CD4-positive, alpha-beta T cell treated with Interleukin-17A for 1 hour (primary cell): ENCODE measurements around the gene SHC2.
"Not testable (repeated sequence)": the region's sequence is repeated elsewhere in the genome, so short reads cannot be mapped to it uniquely, and the experiment has no call there.

Source experiments
- DNase-seq: peaks from one replicate; pipeline ENCODE4 v3.0.0-alpha.2; 2020

The SHC2 gene

DNA sequence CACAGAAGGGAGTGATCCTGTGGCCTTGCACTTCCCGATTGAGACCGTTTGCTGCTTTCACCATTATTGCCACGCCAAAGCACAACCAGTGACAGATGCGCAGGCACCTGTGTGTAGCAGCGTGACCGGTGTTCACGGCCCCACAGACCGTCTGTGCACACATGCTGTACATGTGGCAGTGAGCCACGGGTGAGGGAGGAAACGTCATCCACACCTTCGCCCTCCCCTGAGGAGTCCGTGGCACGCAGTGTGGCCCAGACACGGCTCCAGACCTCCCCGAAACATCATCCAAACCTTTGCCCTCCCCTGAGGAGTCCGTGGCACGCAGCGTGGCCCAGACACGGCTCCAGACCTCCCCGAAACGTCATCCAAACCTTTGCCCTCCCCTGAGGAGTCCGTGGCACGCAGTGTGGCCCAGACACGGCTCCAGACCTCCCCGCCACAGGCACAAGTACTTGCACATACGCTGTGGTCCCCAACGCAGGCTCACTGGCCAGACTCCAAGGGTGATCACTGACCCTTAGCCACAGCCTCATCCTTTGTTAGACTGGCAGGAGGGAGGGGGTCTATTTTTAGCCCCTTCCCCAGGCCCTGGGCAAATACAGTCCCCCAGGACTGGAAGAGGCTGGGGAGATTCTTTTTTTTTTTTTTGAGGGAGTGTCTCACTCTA, 7.9 kb upstream of the SHC2 start:
- no peak for DNase-seq

DNA sequence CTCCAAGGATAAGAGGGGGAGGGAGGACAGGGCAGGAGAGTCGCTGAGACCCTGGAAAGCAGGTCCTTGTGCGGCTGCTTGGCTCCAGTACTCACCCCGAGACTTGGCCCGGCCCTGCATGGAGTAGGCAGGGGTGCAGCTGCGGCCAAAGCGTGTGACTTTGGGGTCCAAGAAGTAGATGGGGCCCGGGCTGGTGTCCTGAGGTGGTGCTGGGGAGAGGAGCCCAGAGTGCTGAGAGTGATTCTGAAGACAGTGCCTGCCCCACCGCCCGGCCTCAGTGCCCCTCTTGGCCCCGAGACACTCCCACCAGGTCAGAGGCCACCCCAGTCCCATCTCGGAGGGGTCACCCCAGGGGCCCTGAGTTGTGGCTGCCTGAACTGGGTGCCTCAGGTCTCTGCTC, 6.7 kb upstream of the SHC2 start:
- DNase-seq = no peak

DNA sequence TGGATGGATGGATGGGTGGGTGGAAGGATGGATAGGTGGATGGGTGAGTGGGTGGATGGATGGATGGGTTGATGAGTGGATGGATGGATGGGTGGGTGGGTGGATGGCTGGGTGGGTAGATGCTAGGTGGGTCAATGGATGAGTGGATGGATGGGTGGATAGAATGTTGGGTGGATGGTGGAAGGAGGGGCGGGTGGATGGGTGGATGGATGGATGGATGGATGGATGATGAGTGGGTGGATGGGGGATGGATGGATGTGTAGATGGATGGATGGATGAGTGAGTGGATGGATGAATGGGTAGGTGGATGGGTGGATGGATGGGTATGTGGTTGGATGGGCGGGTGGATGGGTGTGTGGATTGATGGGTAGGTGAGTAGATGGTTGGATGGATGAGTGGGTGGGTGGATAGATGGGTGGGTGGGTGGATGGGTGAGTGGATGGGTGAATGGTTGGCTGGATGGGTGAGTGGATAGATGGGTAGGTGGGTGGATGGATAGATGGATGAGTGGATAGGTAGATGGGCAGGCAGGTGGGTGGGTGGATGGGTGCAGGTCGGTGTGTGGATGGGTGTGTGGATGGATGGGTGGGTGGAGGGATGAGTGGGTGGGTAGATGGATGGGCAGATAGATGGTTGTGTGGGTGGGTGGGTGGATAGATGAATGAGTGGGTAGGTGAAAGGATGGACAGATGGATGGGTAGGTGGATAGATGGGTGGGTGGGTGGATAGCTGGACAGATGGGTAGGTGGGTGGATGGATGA, 4.4 kb upstream of the SHC2 start:
- no peak for DNase-seq

DNA sequence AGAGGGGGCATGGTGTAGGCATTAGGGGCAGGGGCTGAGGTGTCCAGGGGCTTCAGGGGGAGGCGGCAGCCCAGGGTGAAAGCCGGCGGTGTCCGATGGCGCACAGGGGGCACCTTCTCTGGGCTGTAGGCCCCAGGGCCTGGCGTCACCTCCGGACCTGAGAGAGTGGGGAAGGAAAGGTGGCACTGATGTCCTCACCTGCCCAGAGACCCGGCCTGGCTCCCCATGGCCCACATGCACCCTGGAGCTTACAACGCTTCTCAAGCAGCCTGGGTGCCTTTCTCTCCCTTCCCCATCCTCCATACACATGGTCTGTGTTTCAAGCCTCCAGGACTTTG, 3.3 kb upstream of the SHC2 start:
- DNase-seq = no peak

DNA sequence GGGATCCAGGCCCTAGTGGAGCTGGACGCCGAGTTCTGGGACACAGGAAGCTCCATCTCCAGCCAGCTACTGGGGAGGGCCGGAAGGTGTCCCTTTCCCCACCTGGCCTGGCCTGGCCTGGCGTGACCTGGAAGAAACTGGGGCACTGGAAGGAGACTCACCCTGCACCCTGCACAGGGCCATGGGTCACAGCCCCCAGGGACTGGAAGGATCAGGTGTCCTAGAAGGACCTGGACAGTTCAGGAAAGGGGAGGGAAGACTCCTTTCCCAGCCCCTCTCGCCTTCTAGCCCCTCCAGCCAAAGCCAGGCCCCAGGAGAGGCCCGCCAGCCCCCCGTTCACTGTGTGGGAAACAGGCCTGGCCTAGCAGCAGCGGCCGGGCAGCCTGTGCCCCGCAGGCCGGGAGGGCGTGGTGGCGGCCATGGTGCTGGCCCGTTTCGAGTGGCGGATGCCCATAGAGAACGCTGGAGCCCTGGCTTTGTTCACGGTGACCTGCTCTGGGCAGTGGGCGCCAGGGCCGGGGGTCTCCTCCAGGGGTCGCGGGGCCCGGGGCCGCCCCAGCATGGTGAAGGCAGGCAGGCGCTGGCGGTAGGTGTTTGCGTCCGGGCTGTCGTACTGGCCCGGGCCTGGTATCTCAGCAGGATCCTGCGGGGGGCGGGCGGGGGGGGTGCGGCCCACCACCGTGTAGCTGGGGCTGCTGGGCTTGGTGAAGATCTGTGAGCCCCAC, 2.8 kb upstream of the SHC2 start:
- no peak for DNase-seq

DNA sequence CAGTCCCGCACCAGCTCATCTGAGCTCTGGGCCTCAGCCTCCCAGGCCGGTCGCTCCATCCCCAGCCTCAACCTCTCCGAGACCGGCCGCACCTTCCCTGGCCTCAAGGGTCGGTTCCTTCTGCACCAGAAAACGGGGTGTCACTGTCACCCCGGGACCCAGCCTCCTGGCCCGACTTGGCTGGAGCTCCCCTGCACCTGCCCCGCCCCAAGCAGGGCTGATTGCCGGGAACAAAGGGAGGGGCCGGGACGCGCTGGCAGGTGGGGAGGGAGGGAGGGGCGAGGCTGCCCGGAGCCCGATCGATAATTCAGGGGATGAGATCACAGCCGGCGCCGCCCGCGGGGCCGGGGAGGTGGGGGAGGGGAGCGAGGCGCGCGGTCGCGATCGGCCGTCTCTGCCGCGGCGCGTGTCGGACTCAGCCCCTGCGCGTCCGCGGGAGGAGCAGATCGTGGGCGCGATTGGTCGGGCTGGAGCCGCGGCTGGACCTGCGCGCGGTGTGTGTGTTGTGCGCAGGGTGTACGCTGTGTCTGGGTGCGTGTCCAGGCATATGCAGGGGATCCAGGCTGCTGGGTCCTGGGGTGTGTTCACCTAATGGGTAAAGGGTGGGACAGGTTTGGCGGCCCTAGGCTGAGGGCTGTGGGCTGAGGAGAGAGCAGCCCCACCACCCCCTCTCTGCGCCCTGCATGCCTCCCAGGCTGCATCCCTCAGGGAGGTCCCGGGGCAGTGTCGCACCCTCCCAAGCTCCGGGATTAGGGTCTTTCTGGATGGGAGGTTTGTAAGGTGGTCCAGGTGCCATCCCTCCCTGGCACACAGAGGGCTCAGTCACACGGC, 1.1 kb upstream of the SHC2 start:
- DNase-seq = no peak

DNA sequence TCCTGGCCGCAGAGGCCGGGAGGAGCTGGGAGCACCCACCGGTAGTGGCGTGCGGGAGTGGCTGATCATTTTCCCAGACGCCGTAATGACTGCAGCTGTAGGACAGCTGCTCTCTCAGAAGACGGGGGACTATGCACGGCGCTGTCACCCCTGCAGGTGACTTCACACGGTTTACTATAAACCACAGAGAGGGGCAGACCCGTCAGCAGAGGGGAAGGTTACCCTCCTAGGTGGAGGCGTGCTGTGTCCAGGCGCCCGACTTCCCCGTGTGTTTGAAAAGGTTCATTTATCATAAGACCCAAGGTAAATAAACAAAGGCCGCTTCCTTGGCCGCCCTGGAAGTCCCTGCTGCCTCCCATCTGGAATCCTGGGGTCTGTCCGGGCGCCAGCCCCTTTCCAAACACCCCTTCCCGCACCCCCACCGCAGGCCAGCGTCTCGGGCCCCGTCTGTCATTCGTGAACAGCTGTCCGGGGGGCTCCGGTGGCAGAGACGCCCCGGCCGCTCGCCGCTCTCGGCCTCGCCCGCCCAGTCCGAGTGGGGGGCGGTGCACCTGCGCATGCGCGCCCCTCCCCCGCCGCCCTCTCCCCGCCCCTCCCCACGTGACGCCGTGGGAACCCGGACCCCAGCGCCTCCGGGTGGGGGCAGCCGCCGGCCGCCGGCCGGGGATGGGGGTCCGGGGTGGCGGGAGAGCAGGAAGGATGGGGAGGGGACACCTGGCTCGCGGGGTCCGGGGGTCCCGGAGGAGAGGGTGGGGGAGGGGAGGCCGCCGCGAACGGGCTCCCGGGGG, 915 bp downstream of the SHC2 start:
- peak; percentile 3 for DNase-seq

DNA sequence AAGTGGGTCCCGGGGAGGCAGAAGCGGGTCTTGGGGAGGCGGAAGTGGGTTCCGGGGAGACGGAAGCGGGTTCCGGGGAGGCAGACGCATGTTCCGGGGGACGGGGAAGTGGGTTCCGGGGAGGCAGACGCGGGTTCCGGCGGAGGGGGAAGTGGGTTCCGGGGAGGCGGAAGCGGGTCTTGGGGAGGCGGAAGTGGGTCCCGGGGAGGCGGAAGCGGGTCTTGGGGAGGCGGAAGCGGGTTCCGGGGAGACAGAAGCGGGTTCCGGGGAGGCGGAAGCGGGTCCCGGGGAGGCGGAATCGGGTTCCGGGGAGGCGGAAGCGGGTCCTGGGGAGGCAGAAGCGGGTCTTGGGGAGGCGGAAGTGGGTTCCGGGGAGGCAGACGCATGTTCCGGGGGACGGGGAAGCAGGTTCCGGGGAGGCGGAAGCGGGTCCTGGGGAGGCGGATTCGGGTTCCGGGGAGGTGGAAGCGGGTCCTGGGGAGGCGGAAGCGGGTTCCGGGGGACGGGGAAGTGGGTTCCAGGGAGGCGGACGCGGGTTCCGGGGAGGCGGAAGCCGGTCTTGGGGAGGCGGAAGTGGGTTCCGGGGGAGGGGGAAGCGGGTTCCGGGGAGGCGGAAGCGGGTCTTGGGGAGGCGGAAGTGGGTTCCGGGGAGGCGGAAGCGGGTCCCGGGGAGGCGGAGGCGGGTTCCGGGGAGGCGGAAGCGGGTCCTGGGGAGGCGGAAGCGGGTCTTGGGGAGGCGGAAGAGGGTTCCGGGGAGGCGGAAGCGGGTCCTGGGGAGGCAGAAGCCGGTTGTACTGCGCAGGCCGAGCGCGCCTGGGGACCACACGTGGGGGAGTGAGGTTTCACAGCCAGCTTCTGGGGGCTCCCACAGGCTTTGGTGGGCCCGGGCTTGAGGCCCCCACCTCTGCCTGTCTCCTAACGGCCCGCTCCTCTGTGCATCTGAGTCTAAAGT, 2.5 kb downstream of the SHC2 start:
- DNase-seq = no peak

DNA sequence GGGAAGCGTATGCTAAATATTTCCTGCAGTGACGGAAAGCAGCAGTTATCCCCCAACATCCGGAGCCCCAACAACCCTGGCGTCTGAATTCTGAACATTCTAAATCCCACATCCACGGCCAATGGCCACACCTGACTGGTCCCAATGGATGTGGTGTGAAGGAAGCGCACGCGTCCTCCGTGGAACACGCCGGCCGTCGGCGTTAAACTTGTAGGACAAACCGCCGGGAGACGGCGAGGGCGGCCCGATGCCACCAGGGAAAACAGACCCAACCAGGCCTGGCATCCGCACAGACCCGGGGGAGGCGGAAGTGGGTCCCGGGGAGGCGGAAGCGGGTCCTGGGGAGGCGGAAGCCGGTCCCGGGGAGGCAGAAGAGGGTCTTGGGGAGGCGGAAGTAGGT, 3.2 kb downstream of the SHC2 start:
- no peak for DNase-seq

DNA sequence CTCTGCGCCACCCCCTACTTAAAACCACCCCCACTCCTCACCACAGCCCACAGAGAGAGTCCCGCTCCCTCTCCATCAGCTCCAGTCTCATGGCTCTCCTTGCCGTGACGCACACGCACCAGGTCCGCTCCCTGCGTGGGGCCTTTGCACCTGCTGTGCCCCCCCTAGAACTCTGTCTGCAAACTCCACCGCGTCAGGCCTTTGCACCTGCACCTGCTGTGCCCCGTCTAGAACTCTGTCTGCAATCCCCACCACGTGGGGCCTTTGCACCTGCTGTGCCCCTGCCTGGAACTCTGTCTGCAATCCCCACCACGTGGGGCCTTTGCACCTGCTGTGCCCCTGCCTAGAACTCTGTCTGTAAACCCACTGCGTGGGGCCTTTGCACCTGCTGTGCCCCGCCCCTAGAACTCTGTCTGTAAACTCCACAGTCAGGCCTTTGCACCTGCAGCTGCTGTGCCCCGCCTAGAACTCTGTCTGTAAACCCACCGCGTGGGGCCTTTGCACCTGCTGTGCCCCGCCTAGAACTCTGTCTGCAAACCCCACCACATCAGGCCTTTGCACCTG, 4.2 kb downstream of the SHC2 start:
- no peak for DNase-seq

DNA sequence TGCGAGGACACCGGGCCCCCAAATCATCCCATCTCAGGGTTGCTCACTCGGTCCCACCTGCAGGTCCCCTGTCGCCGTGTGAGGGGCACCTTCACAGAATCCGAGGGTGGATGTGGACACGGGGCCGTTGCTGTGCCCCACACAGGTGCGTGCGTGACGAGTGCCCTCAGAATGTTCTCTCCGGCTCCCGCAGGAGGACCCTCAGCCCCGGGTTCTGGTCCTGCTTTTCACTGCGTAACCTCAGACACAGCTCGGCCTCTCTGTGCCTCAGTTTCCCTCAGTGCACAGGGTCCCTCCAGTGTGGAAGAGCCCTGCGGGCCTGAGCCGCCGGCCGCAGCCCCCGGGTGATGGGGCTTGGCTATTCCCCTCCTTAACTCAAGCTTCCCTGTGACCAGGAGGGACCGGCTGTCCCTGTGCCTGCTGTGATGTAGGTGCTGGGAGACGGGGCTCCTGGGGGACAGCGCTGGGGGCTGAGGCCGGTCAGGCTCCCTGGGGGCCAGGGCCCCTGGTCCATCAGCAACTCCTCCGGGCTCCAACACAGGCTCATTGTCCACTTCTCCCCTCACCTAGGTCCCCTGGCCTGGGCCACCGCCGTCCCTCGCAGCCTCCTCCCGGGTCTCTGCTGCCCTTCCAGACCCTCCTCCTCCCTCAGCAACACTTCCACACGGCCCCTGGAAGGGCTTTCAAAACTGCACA, 4.8 kb downstream of the SHC2 start:
- no peak for DNase-seq

DNA sequence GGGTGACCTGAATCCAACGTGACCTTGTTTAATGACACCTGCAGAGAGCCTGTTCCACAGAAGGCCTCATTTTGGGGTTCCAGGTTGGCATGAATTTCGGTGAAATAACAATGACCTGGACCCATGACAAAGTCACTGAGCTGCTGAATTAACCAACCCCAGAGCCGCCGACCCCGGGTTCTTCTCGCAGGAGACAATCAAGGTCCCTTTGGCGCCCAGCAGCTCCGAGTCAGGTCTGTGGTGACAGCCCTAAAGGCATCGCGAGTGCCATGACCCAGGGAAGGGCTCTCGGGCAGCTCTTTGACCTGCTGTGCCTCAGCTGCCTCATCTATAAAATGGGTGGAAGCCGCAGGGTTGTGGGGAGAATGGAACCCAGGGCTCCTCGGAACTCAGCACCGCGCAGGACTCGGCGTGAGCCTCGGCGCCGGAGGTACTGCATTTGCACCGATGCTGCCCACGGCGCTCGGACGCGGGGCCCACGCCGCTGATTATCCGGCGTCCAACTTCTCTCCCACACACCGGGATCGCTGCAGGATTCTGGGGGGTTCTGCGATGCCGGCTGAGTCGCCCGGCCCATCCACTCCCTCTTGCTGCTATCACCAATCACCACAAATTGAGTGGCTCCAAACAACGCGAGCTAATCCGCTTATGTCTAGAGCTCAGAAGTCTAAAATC, 5.7 kb downstream of the SHC2 start:
- DNase-seq = no peak

DNA sequence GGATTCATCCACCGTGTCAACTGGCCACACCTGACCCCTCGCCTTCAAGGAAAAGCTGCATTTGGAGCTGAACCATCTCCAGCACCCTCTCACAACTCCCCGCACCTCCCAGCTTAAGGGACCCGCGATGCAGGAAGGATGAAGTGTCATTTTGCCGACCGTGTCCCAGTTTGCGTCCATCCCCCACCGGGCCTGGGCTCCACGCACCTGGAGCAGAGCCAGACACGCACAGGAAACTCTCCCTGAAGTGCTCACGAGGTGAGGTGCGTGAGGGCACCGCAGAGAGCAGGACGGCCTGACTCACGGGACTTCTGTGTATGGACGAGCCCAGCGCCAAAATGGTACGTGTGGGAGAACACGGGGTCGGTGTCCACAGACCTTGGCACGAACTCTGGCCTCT, 7.2 kb downstream of the SHC2 start:
- no peak for DNase-seq

DNA sequence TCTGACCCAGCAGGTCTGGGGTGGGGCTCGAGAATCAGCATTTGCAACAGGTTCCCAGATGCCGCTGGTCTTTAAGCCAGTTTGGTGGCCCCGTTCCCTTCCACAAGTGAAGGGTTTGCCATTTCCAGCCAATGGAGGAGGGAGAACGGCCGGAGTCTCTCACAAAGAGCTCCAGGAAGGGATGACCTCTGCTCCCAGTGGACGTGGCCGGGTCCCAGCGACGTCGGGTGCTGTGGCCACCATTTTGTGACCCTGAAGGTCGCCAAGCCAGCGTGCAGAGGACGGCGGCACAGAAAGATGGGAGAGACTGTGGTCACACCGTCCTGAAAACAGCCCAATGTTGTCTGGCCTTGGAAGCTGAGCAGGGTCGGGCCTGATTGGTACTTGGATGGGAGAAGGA, 8.0 kb downstream of the SHC2 start:
- DNase-seq = no peak

DNA sequence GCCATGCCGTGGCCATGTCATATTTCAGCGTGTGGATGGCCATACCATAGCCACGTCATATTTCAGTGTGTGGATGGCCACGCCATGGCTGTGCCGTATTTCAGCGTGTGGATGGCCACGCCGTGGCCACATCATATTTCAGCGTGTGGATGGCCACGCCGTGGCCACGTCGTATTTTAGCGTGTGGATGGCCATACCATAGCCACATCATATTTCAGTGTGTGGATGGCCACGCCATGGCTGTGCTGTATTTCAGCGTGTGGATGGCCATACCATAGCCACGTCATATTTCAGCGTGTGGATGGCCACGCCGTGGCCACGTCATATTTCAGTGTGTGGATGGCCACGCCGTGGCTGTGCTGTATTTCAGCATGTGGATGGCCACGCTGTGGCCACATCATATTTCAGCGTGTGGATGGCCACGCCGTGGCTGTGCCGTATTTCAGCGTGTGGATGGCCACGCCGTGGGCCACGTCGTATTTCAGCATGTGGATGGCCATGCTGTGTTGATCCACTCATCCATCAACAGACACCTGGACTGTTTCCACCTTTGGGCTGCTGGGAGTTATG, 9.8 kb downstream of the SHC2 start:
- DNase-seq = not testable (repeated sequence)

DNA sequence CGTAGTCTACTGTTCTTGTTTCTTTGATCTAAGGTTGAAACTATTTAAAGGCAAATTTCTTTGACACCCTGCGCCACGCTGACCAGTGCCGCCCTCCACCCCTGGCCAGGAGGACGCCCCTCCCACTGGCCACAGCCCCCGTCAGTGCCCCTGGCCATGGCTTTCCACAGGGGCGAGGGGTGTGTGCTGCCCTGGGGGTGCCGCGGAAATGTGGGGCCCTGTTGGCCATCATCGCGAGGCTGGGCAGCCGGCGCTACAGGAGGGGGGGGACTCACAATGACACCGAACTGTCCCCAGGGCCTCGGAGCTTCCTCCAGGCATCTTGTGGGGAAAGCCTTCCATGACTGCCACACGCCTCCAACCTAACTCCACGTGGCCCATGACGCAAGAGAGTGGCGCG, 10.9 kb downstream of the SHC2 start:
- DNase-seq = no peak

DNA sequence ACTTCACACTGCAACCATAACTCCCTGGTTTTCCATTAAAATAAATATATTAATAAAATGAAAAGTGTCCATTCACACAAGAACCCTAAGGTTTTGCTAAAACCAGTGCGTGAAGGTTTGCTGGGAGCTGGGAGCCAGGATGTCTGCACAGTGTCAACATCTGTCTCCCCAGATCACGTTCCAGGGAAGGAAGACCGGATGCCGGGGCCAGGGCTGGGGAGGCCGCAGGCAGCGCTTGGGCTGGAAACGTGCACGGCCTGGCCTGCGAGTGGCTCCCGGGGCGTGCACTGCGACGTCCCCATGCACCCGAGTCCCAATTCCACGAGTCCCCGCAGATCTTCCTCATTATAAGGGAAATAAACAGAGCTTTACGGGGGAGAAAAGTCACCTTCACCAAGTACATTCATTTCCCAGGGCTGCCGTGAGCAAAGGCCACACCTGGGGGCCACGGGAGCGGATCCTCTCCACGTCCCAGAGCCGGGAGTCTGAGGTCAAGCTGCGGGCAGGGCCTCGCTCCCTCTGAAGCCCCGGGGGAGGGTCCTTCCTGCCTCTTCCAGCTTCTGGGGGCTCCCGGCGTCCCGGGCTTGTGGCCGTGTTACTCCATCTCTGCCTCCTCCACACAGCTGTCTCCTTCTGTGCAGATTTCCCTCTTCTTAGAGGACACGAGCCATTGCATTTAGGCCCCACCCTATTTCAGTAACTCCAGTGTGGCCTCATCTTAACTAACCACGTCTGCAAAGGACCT, 12.8 kb downstream of the SHC2 start:
- DNase-seq = no peak

DNA sequence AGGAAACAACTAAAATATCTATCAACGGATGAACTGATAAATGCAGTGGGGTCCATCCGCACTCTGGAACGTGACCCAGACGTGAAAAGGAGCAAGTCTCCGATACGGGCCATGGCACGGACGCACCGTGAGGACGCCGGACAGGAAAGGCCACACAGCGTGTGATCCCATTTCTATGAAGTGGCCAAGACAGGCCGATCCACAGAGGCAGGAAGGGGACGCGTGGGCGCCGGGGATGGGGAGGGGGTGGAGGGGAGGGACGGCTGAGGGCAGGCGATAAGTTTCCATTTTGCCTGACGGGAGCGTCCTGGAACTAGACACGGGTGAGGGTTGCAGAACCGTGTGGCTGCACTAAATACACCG, 13.8 kb downstream of the SHC2 start:
- no peak for DNase-seq
